Measurements from ENCODE around the gene CST3.
"Not testable (repeated sequence)": the region's sequence is repeated elsewhere in the genome, so short reads cannot be mapped to it uniquely, and the experiment has no call there.

CST3 gene, protein sequence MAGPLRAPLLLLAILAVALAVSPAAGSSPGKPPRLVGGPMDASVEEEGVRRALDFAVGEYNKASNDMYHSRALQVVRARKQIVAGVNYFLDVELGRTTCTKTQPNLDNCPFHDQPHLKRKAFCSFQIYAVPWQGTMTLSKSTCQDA

DNA sequence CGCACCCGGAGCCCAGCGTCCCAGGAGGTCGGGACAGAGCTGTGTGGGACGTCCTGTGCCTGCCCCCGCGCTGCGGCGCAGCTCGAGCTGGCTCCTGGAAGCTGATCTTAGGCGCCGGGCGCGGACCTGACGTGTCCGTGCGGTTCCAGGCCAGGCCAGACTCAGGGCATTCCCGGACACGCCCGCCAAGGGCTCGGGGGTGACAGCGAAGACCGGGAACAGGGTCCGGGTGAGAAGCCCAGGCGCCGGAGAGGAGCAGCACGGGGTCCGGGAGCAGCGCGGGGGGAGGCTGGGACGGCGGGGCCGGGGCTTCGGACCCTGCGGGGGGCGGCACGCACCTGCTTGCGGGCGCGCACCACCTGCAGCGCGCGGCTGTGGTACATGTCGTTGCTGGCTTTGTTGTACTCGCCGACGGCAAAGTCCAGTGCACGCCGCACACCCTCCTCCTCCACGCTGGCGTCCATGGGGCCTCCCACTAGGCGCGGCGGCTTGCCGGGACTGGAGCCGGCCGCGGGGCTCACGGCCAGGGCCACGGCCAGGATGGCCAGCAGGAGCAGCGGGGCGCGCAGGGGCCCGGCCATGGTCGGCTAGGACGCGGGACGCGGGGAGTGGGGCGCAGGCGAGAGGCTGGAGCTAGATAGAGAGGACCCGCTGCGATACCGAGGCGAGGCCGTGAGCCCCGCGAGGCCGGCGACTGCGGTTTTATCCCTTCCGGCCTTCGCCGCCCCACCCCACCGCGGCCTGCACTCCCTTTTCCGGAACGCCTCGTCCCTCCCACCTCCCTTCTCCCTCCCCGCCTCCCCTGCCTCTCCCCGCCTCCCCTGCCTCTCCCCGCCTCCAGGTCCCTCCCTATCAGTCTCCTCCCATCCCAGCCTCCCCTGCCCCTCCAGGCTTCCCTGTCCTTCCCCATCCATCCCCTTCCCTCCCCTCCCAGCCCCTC is at the start of gene CST3:
Gene CST3, minus strand, starts transcription at position 674 of the 940 bp plus-strand sequence. Its CDS starts 93 bp downstream, at position 581.
- peak; percentile 4 for DNase-seq

DNA sequence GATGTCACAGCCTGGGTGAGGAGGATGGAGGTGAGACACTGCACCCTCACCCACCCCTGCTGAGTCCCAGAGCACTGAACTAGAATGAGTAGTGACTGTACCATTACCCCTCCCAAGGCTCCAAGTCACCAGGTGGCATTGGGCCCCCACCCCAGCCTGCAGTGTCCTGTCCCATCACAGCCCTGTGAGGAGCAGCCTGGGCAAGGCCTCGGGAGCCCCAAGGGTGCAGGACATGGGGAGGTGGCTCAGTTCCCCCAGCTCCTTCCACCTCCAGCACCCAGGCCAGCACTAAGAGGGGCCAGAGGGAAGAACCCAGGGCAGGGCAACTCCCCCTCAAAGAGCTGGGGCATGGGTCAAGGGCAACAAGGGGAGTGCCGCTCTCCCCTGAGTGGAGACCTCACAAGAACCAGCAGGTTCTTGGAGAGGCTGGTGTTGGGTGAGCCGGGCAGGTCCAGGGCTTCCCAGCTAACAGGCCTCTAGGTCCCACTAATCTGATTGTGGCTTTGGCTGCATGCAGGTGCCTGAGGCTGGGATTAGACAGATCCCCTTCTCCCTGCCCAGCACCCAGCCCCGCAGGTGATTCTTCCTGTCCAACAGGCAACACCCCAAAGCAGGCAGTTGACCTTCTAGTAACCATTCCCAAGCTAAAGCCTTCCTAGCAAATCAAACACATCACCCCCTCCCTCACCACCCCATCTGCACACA is 48.4 kb upstream of the CST3 start:
- no peak for DNase-seq

DNA sequence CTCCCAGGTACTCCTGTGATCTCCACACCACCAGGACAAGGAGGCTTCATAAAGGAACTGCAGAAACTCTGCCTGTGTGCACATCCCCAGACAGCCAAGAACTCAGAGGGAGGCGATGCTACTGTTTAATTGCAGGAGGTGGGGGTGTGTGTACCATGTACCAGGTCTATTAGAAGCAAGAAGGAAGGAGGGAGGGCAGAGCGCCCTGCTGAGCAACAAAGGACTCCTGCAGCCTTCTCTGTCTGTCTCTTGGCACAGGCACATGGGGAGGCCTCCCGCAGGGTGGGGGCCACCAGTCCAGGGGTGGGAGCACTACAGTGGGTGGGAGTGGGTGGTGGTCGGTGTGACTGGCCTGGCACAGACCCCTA is 47.8 kb upstream of the CST3 start:
- DNase-seq: not testable (repeated sequence)

DNA sequence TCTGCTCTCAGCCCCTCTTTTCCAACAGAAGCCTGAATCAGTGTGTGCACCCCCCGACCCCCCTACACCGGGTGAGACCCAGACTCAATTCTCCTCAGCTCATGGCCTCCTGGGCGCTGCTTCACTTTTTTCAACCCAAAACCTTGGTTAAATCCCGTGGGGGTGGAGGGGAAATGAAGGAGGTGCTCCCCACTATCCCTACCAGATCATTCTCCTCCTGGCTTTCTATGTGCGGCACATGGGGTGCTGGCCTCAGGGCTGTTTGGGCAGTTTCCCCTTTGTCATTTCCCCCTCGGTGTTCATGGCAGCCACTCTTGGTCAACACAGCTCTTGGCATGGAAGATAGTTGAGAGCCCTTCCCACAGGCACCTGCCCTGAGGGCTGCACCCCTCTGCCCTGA is 46.5 kb upstream of the CST3 start:
- no peak for DNase-seq

DNA sequence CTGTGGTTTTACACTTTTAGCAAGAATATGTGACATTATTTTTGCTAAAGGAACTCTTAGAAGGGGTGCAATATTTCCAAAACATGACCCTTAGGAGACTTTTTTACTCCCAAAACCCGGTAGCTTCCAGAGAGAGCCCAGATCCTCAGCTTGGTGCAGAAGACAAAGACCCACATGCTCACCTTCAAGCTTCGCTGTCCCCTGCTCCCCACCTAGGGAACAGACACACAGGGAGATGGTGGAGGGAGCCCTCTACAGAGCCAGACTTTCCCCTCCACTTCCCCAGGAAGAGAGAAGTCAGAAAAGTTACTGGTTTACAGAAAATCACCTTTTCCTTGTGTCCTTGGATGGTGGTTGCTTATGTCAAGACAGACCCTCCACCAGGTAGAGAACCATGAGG is 46.1 kb upstream of the CST3 start:
- no peak for DNase-seq

DNA sequence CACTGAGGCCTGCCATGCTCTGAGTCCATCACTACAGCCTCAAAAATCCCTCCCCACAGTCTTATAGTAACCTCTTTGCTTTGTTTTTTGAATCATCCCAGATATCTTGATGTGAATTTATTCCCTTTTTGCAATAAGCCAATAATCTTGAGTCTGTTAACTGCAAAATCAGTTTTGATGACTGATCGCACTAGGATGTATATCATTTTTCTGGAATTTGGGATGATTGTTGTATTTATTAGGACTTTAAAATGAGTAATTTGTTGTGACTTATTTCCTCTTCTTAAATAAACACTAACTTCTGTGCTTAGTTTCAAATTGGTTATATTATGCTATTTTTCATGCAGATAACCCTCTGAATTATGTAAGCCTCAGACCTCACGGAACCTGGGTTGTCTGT is 45.5 kb upstream of the CST3 start:
- no peak for DNase-seq

DNA sequence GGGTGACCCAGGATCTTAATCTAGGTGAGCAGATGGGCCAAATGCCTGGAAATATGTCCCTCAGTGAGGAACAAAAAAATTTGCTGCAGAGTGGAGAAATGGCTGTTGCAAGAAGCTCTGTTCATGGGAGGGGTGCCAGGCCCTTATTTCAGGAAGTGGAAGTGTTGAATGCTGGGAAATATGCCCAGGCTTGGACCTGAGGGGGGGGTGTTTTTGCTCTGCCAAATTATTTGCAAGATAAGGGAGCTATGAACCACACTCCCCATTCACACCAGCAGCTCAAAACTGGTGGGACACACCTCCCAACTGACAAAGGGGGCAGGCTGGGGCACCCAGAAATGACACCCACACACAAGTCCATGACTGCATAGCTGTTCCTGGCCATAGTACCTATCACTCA is 42.4 kb upstream of the CST3 start:
- DNase-seq: no peak

DNA sequence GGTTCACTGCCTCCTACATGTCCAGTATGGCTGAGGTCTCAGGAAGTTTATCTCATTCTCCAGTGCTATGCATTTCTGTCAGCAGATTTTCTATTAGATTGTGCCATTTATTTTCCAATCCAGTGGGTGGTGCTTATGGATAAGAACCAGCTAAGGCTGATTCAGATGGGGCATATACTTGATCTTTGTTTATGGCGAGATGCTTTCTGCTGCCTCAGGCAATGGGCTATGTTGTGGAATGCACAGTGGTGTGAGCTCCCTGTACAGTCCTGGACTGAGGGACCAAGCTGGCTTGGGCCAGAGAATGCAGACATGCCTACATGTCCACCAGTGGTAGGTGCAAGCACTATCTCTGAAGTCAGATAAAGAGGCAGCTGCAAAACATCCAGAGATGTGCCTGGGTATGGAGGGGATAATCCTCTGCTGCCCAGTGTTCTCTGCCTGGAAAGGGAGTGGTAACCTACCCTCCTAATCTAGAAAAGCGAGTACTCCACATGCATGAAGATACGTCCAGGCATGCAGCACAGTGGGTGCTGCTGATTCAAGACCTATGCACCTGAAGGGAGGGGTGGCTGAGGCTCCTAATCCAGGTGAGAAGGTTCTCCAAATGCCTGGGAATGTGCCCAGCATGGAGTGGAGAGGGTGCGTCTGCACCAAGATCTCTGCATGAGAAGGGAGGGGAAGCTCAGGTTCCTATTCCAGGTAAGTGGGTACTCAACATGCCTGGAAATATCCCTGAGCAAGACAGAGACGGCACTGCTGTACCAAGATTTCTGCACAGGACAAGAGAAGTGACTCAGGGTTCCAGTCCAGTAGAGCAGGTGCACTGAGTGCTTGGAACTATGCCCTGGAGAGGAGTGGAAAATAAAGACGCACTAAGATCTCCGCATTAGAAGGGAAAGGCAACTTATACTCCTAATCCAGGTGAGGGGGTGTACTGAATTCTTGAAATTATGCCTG is 41.7 kb upstream of the CST3 start:
- DNase-seq: no peak

DNA sequence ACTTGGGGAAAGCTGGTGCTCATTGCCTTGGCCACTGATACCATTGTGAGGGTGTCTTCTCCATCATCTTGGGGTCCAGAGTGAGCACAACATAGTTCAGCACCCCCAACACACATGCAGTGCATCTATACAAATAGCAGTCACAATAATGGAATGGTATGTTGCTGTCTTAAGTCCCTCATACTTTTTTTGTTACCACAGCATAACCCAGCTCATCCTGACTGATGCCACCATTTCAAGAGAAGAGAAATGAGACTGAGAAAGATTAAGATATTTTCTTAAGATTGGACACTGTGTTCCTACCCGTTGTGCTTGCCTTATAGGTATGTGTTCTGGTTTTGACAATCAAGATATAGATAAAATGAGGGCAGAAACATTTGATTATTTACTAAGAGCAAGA is 35.5 kb upstream of the CST3 start:
- DNase-seq: no peak

DNA sequence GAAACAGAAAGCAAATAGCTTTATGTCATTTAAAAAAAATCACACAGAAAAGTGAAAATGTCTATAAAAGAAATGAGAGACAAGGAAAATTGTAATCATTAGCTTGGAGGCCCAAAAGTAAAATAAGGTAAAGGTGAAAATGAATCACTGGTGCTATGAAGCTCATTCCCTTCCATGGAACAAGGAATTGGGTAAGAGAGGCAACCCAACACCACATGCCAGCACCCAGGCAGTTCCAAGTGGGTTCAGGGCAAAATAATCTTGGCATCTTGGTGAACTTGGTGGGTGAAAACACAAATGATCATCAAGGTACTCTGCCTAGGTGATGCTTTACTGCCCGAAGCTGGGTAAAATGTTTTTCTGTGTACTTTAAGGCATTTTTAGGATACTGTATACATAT is 34.4 kb upstream of the CST3 start:
- no peak for DNase-seq

DNA sequence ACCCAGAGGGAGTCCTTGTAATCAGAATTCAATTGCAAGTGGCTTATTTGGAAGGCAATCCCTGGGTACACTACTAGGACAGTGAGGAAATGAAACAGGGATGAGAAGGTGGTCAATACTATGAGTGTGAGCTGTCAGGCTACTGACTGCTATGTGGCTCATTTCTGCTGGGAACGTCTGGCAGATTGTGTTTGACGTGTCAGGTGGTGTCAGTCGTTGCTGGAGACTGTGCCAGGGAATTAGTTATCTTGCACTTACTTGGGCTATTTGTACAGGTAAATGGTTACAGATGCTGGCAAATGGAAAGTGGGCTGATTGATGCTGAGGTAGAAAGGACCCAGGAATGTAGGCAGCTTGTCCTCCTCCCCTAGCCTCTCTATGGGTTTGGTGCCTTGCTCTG is 33.7 kb upstream of the CST3 start:
- DNase-seq: no peak

DNA sequence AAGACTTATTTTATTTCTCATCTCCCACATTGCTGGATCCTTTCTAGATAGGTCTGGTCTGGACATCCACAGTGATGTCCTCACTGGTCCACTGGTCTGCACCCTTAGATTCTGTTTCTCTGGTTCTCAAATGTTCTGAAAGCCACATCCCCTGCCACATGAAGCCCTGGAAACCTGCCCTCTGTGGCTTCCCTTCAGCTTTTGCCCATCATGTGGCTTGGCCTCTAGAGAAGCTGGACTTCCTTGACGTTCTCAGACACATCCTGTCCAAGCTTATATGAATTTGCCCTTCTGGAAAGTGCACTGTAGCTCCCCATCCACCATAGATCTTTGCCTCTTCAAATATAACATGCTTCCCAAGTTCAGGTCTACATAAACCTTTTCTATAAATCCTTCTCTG is 32.6 kb upstream of the CST3 start:
- DNase-seq: no peak

DNA sequence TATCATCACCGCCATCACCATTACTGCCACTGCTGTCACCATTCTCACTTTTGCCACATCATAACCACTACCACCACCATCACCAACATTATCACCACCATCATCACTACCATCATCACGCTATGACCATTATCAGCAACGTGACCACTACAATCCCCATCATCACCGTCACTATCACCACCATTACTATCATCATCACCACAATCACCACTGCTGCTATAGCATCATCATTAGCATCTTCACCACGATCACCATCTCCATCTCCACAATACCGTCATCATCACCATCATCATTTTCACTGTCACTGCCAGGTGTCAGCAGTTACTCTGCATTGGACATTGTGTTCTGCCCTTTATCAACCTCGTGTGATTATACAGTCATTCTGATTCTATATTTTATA is 32.1 kb upstream of the CST3 start:
- DNase-seq: no peak

DNA sequence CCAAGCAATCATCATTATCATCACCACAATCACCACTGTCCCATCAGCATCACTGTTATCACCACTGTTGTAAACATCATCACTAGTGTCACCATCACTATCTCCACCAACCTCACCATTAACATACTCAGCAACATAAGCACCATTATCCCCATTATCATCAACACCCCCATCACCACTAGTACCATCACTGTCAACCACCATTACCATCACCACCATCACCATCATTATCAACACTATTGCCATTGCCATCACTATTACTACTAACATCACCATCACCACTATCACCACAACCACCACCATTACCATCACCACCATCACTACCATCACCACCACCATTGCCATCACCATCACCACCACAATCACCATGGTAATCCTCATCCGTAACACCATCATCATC is 31.6 kb upstream of the CST3 start:
- DNase-seq: no peak

DNA sequence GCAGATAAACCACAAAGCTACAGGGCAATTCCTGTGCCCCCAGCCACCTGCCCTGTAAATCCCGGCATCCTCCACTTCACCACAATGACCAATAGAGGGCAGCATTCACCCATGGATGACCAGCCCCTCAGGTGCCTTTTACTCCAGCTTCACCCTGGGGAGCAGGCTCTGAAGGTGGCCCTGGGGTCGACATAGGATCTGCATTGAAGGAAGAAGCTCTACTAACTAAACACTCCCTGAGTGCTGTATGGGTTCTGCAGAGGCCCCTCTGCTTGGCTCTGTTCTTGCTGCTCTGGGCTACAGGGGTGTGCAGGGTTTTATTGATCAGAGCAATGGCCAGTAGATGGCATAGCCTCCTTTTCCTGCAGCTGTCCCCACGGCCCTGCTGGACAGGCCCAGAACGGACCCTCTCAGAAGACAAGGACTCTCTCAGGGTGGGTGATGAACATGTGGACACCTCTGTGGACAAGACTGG is 30.8 kb upstream of the CST3 start:
- DNase-seq: peak; percentile 47

DNA sequence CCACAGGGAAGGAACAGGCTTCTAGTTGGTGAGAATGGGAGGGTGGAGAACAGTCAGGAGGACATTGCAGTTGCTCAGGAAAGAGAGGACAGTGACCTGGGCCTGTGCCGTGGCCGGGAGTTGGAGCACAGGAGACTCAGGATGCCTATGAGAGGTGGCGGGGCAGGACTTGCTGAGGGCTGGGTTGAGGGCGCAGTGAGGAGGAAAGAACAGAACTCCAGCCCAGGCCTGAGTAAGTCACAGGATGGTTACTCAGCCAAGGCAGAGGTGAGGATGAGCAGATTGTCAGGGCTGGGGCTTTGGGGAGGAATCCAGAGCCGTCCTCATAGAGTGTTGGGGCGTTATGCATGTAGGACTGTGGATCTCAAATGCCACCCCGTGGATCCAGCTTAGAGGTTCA is 29.9 kb upstream of the CST3 start:
- no peak for DNase-seq

DNA sequence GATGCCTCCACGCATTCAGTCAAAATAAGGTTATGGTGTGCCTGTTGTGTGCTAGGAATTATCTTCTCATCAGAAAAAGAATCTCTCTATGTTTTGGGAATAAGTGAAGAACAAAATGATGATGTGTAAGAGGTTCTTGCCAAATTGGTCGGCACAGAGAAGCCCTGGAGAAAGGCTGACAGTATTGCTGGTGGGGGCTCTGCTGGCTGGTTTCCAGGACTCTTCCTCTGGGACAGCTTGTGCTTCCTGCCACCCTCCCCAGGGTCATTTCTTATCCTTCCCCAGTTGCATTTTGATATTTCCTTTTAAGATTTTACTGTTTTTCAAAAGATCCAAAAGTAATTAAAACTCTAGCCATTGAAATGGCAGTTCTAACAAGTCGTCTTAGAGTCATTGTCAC is 28.9 kb upstream of the CST3 start:
- DNase-seq: no peak

DNA sequence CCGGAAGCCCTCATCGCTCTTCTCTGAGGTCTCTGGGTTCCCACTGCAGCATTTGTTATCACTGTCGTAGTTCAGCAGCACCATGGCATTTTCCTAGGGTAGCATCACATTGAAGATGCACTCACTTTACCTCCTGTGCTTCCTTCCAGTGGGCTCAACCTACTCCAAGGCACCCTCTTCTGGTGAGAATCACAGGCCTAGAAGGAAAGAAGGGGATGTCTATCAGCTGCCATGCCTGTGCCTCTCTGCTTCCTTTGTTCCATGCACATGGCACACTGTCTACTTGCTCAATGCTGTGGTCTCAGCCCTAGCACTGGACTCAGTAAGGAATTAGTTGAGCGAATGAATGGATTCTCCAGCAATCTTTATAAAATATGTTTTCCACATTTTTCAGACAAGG is 28.4 kb upstream of the CST3 start:
- no peak for DNase-seq

DNA sequence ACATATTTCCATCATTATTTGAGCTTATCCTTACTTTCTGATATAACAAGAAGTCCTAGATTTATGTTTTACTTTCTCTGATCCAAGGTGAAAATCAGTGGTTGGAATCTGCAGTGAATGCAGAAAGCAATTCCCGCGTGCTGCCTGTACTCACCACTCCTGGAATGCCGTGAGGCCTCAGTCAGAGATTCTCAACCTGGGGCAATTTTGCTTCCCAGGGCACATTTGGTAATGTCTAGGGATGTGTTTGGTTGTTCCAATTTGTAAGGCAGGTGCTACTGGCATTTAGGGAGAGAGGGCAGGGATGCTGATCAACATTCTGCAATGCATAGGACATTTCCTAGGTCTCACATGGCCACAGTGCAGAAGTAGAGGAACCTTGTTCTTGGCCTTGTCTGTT is 27.2 kb upstream of the CST3 start:
- DNase-seq: no peak

DNA sequence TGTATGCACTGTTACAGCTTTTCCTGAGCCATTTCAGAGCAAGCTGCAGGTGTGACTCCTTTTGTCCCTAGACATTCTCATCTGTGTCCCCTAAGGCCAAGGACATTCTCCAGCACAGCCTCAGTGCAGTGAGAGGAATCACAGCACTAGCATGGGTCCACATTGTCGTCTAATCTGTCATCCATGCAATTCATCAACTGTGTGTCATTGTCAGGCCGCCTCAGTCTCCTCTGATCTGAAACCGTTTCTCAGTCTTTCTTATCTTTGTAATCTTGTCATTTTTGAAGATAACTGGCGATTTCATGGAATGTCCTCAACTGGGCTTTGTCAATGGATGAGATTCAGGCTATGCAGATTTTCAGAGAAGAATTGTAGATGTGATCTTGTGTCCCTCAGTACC is 26.3 kb upstream of the CST3 start:
- DNase-seq: not testable (repeated sequence)

DNA sequence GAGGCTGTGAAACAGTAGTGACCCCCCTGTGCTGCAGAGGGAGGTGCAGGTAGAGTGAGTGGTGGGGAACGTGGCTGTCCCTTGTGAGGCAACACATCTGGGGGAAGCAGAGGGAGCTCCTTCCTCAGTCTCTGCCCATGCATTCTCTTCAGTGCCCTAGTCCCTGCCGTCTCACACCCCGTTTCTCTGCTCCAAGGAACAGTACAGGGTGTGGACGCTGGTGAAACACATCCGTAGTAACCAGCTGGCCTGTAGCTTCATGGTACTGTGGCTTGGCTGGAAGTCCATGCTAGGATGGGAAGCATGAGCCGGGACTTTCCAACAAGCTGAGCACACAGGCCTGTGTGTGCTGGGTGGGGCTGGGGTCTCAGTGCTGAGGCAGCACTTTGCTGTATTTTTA is 25.4 kb upstream of the CST3 start:
- no peak for DNase-seq

DNA sequence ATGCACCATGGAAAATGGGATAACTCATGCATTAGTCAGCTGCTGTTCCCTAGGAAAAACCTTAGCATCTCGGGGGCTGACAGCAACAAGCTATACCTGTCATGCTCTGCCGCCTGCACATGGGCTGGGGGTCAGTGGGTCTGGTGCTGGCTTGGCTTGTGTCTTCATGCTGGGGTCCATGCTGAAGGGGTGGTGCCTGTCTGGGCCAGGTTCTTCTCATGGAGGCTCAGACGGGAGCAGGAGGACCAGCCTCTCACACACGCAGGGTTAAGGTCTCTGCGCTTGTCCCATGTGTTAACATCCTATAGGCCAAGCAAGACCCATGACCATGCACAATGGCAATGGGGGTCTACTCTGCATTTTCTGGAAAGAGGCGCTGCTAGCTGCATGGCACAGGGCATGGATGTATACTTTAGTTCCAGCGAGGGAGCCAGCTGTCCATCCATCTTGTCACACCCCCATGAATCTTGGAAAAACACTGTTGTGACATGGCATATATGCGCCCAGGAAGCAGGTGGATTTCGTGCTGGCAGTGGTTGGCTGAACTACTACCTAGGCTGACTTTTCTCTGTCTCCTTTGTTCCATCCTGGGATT is 24.6 kb upstream of the CST3 start:
- no peak for DNase-seq
